Inflammatory macrophage (primary cell): Measurements from ENCODE around the gene CXCR6.

Experiments
- DNase-seq, 2 donors: peaks; one replicate each; pipeline ENCODE4 v3.0.0-alpha.2; 2020 to 2022

Gene CXCR6

DNA sequence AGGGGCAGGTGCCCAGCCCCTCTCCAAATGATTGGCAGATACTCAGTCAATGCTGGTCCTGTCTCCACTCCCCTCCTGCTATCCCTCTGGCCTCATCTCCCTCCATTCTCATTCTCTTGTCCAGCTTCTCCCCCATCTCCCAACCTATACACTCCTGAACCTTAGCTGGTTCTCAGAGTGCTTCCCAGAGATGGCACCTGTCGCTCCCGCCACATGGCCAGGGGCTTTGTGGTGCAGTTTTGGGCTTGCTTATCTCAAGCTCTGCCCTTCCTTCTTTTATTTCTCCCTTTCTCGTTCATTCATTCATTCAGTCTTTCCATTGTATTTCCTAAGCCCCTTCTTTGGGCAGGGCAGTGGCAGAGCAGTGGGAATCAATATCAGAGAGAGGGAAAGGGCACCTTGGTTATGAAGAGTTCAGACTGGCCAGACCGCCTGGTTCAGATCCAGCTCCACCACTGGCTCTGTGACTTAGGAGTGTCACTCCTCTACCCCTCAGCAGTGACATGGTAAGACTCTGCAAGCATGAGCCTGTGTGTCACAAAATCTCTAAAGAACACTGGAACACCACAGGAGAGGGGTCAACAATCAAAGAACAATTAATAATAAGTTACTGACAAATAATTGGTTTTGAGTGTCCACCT is 20.2 kb upstream of the CXCR6 start:
- DNase-seq: no peak

DNA sequence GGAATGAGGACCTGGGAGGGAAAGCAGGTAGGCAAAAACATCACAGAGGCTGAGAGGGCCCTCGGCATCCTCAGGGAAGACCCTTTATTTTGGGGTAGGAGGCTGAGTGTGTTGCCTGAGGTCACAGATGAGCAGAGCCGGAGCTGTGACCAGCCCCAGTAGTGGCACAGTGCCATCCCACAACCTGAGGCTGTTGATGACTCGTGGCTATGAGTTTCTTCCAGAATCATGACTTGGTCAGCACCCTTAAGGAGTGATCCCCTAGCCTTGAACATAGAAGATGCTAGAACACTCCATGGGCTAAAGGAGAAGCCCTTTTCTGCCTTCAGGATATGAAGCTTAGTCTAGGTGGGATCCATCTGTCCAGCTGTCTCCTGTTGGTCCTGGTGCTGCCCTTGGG is 19.5 kb upstream of the CXCR6 start:
- no peak for DNase-seq

DNA sequence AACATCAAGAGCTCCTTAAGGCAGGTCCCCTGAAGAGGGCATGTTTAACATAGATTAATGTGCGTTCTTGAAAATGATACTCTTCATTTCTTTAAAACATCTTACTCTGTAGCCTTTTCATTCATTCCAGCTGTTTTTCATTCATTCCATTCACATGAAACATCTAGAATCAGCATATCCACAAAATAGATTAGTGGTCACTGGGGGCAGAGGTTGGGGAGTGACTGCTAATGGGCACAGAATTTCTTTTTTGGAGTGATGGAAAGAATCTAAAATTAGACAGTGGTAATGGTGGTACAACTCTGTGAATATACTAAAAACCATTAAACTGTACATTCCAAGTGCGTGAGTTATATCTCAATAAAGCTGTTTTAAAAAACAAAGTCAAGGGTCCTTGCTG is 15.4 kb upstream of the CXCR6 start:
- DNase-seq: no peak

DNA sequence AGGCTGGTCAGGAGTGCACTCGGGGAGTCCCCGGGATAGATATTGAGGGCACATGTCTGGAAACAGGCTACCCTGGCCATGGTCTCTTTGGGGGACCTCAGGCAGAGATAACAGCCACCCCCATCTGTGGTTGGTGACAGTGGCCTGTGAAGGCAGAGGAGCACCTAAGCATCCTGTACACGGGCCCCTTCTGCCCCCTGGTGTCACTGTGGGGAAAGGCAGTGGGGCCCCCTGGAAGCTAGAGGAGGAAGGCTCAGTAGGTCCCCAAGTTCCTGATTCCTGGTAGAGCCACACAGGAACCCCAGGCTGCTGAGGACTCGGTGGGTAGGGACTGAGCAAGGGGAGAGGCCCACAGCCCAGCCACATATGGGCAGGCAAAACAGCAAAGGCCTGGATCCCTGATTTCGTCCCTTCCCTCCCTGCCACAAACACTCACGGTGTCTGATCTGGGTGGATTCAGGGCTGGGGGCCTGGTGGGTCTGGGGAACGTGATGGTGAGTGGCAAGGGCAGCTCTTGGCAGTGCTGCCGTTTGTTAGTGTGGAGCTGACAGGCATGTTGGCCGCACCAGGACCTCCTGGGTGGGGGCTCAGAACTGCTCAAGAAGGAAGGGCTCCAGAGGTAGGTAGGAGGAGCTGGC is 14.1 kb upstream of the CXCR6 start:
- DNase-seq: peak; percentile 42 to 59

DNA sequence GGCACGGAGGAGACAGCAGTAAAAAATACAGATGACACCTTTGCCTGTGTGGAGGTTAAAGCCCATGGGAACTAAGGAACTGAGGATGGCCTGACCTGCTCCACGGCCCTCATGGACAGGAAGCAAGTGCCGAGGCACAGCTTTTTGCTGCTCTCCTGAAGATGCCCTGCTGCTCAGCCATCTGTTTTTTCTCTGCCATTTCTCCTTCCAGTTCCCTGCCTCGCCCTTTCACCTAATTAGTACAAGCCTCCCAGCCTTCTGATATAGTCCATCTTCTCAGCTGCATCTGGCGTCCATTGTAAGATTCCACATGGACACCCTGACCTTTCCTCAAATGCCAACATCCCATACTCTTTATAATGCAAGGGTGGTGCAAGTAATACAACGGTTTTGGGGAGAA is 11.8 kb upstream of the CXCR6 start:
- no peak for DNase-seq

DNA sequence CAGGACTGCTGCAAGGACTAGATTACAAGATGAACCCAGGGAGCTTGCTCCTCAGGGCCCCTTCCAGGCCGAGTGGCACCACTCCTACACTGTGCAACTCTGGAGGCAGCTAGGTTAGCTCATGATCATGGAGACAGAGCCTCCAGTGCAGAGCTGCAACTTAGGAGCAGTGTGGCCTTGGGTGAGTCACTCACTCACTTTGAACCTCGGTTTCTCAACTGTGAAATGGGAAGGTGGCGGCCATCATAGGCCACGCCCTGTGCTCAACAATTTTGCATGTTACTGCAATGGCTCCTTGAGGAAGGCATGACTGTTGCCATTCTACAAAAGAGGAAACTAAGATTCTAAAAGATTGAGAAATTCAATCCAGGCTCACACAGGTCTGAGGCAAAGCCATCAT is 11.2 kb upstream of the CXCR6 start:
- peak; percentile 95 to 98 for DNase-seq

DNA sequence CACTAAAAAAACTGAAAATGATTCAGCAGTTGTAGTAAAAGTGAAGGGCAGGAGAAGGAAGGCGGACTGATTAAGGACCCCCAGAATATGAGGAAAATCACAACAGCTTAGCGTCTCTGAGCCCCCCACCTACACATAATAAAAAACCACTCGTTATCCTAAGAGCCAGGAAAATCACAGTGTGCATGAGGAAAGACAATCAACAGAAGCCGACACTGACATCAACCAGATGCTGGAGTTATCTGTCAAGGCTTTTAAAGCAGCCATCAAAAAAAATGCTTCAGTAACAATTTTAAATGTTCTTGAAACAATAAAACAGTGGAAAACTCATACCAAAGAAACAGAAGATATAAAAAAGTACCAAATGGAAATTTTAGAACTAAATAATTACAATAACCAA is 9.7 kb upstream of the CXCR6 start:
- no peak for DNase-seq

DNA sequence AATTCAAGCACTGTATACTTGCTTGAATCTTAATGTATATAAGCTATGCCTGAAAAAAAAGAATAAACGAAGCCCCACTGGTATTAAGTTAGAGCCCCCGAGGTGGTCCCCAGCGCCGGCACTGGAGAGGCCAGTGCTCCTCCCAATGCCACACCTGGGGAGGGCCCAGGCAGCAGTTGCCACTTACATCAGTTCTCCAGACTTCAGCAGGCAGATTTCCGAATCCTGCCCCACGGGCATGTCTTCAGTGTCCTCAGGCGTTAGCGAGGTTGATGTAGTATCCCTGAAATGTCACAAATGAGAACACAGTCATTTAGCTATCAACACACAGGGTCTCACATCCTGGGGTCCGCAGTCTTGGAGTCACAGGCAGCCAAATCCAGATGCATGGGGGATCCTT is 7.0 kb upstream of the CXCR6 start:
- DNase-seq: no peak

DNA sequence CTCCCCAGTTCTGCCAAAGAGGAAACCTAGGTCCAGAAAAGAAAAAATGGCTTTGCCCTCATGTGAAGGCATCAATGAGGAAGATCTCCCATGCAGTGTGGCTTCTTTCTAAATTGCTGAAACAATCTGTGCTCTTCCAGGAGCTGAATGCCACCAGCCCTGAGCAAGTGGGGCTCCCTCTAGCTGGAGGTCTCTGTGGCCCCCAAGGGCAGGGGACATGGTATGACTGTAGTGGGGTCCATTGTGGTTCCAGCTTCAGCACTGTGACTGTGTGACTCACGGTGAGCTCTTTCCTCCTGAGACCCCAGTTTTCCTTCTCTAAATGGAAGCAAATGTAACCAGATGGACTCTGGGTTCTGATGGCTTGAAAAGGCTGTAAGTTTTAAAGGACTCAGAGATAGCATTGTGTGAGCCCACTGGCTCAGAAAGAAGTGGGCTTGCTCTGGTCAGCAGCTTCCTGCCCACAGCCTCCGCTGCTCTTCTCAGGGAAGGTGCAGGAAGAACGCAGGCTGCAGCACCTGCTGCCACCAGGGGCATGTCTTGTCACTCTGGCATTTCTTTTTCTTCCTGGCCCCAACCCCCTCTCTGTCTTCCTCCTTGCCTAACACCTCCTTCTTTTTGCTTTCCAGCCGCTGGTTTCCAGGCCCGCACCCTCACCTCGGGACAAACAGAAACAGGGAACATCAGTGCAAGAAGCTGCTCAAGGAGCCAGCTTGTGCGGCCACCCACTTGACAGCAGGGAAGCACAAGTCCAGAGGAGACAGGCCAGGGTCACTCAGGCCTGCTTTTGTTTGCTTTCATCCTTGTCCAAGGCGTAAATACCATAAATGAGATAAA is 5.8 kb upstream of the CXCR6 start:
- no peak for DNase-seq

DNA sequence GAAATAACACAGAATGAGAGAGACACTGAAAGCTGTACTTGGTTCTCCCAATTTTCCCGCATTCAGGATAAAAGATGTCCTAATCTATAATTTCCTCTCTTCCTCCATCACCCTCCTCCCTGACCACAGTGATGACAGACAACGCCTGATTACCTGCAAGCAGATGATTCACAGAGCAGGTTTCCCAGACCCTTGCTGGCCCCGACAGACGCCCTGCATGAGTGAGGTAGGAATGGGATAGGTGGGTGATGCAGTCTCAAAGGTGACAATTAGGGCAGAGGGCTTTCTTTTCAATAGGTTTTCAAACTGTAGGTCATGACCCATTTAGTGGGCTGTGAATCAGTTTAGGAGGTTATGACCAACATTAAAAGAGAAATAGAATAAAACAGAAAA is 5.2 kb upstream of the CXCR6 start:
- DNase-seq: no peak

DNA sequence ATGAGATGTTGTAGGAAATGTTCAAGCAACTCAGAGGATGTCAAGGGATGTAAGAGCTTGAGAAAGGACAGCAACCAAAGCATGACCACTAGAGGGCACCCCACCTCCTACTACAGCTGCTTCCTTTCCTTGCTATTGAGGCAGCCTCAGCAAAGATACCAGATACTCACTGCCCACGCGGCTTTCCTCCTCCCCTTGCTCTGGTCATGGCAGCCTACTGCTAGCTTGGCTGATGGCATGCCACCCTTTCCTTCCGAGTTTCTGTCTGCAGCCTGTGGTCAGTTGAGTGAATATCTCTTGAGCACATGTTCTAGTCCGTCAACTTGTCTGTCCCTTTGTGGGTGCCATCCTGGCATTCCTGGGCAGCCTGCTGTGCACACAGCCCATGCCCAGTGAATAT is 4.4 kb upstream of the CXCR6 start:
- DNase-seq: peak; percentile 94

DNA sequence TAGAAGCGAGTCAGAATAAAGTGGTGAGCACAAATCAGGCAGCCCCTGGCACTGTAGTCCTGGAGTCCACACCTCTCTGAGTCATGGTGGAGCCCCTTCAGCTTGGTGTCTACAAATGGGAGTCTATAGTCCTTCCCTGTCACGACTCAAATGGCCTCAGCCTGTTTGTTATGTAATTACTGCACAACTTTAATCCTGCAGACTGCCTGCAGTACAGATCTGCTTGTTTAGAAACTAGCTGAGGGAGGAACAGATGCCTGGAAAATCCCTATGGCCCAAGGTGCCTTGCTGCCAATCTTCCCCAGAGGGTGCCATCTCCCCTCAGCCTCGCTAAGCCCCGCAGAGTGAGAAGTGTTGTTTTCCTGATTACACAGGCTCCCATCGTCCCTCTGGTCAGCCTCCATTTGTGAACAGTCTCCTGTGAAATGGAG is 3.9 kb upstream of the CXCR6 start:
- no peak for DNase-seq

DNA sequence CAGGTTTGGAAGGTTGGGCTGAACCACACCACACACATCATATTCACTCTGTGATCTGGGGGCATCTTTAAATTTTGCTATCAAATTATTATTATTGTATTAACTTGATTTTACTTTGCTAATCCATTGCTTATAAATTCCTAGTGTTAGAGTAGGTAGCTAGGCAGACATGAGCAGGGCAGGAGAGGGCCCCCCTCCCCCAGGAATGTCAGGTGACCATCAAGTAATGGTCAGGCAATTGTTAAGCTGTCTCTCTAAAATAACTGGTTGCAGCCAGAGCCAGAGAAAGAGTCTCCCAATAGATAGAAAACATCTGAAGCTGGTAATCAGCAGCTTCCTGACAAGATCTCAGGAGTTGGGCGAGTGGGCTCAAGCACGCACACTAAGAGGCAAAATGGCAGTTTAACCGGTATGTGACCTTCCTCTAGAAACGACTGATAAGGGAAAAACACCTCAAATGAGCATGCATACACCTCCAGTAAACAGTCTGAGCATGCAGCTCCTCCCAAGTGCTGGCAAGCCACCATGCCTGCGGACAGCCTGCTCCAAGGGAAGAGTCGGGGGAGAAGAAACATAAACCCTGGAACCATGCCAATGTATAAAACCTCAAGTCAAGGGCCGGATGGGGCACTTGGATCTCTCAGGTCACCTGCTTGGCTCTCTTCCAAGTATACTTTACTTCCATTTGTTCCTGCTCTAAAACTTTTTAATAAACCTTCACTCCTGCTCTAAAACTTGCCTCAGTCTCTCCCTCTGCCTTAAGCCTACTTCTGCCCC is 3.1 kb upstream of the CXCR6 start:
- DNase-seq: no peak

DNA sequence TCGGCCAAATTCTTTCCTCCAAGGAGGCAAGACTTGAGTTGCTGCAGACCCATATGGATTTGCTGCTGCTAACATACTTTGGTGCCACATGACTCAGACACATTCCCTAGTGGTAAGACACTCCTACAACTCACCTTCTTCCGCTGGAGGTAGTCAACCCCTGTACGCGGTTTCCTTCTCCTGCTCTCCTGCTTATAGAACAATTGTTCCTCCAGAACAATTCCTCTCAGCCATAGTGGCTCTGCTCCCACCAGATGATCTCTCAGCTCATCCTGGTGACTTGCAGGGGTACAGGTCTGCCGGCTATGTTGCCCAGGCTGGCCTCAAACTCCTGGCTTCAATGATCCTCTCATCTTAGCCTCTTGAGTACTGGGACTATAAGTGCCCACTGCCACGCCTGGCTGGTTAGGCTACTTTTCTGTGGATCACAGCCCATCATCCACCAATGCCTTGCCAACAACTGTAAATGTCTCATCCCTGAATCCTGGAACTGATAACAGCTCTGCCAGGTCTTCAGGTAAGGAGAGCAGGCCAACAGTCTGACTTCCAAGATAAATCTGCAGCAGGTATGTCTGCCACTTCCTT is 2.4 kb upstream of the CXCR6 start:
- DNase-seq: no peak

DNA sequence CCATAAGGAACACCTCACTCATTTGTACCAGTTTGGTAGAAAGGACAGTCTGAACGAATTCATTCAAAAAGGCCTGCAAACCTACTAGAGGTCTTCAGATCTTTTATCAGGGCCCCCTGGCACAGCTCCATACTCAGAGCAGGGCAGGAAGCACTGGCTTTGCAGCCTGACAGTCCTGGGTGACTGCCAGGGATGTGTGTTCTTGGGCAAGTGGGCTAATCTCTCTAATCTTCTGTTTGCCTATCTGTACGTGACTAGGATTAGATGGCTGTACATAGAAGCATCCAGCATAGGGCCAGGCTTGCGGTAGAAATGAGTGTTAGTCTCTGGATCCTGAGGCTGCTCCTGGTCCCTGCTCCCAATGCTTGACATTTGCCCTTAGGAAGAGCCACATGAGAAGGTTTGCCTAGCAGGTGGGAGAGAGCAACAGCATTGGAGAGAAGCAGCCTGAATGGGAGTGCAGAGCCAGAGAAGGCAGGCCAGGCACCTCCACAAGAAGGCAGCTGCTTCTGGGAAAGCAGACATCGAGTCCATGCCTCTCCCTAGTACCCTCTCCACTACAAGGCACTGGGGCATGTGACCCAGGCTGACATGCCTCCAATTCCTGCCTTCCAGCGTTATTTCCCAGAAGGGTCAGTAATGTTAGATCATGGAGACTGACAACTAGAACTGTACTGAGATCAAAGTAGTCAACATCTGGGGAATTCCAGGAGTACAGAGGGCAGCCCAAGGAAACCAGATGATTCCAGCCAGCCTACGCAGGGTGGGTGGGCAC is 1.0 kb upstream of the CXCR6 start:
- DNase-seq: no peak

DNA sequence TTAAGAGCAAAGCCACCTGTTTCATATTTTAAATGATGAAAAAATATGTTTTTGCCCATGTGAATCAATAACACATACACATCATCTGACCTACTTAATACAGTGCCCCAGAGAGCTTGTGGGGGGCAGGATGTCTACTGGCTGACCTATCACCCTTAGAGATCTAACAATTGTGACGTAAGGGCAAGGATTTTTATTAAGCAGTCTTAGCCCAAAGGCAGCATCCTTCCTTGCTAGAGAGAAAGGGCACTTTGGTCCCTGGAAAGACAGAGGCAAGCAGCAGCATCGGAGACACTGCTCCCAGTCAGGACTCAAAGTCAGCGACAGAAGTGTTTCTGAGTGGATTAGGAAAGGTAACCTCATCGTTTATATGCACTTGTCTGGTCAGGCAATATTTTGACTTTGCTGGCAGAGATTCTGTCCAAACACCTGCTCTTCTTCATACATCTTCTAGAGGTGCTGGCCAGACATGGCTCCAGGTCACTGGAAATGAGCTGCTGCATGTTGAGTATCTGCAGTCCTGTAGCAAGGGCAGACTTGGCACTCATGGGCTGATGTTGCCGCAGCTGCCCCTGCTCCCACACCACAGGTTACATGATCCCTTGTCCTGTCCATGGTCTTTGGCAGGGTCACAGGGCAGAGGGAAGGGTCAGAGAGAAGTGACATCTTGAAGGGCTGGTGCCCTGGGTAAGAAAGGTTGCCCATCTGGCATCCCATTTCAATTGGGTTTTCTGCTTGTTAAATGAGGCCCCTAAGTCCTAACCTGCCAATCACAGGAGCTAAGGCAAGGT is 1.8 kb downstream of the CXCR6 start:
- no peak for DNase-seq

DNA sequence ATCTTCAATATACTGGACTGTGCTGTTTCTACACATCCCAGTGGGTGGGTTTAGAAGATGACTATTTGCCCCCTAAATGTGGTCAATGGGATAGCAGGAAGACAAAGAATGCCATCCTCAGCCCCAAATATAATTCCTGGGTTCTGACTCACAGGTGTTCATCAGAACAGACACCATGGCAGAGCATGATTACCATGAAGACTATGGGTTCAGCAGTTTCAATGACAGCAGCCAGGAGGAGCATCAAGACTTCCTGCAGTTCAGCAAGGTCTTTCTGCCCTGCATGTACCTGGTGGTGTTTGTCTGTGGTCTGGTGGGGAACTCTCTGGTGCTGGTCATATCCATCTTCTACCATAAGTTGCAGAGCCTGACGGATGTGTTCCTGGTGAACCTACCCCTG is 3.0 kb downstream of the CXCR6 start:
- DNase-seq: no peak

DNA sequence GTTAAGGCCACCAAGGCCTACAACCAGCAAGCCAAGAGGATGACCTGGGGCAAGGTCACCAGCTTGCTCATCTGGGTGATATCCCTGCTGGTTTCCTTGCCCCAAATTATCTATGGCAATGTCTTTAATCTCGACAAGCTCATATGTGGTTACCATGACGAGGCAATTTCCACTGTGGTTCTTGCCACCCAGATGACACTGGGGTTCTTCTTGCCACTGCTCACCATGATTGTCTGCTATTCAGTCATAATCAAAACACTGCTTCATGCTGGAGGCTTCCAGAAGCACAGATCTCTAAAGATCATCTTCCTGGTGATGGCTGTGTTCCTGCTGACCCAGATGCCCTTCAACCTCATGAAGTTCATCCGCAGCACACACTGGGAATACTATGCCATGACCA is 3.6 kb downstream of the CXCR6 start:
- DNase-seq: no peak

DNA sequence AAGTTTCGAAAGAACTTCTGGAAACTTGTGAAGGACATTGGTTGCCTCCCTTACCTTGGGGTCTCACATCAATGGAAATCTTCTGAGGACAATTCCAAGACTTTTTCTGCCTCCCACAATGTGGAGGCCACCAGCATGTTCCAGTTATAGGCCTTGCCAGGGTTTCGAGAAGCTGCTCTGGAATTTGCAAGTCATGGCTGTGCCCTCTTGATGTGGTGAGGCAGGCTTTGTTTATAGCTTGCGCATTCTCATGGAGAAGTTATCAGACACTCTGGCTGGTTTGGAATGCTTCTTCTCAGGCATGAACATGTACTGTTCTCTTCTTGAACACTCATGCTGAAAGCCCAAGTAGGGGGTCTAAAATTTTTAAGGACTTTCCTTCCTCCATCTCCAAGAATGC is 4.1 kb downstream of the CXCR6 start:
- DNase-seq: no peak

DNA sequence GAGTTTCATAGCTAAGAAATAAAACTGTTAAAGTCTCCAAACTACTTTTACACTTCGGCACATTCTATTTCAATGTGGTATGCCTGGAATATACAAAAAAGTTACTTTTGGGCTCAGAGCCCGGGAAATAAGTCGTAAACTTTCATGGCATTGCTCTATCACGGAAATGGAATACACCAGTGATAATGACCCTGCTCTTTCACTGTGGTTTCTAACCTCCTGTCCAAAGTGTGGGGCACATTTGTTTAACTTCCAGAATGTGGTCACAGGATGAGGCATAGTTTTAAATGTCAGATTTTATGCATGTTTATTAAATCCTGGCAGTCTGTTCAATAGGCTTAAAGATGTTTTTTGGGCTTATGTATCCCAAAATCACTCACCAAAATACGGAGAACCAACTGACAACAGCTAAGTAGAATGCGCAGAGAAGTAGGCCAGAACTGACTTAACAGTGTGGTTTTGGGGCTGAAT is 5.1 kb downstream of the CXCR6 start:
- DNase-seq: no peak

DNA sequence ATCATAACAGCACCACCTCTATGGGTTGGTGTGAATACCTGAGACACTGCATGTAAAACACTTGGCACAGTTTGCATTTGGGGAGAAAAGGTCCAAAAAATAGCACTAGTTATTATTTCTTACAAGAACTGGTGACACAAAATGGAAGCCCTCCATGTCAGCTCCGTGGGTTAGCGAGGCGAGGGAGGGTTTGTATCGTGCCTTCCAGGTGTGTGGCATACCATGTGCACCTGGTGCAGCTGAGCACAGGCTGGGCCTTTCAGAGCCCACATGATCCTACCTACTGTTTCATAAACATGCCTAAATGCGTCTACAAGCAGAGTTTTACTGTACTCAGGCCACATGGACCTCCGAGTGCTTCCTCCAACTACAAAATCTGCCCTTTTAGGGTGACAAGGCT is 5.6 kb downstream of the CXCR6 start:
- DNase-seq: no peak
